Keratinocyte (primary cell): ENCODE results near the gene RNPS1. TPM values are rescaled to one million over a fixed set of nuclear protein-coding genes. Genes with fewer than 3 reads are reported as not detected.

Experiments used
- DNase-seq: peaks from one replicate; pipeline ENCODE4 v3.0.0-alpha.2; 2011; ENCODE audit warnings: low read depth, missing footprints, low spot score
- FAIRE-seq: peaks from 2 replicates; lab custom pipeline; 2011; peaks lifted over from hg19 to GRCh38; lab: Jason Lieb, UNC
- H2AFZ ChIP-seq: 2 replicates; pipeline ENCODE4 v1.6.0; 2012; ENCODE audit warnings: low read length, control low read depth, inconsistent platforms; ENCODE audit not compliant: control insufficient read depth
- H3K27ac ChIP-seq: 2 replicates; pipeline ENCODE4 v1.5.1; 2011; ENCODE audit warnings: low read length; ENCODE audit not compliant: control insufficient read depth, insufficient read depth
- H3K27me3 ChIP-seq: 3 replicates; pipeline ENCODE4 v1.6.0; 2011; ENCODE audit warnings: low read length; ENCODE audit not compliant: control insufficient read depth, insufficient read depth; ENCODE audit errors: extremely low read depth
- H3K36me3 ChIP-seq, 2 experiments: 2 replicates in 1 of 2; 3 replicates in 1 of 2; pipeline ENCODE4 v1.5.1; 2011; ENCODE audit warnings: low read length in 2 of 2, mild to moderate bottlenecking in 1 of 2; ENCODE audit not compliant: control insufficient read depth in 2 of 2, insufficient read depth in 2 of 2; ENCODE audit errors: extremely low read depth in 1 of 2
- H3K4me1 ChIP-seq: 3 replicates; pipeline ENCODE4 v1.5.1; 2011; ENCODE audit warnings: low read length; ENCODE audit not compliant: control insufficient read depth, insufficient read depth; ENCODE audit errors: extremely low read depth
- H3K4me2 ChIP-seq: 3 replicates; pipeline ENCODE4 v1.6.0; 2011; ENCODE audit warnings: low read depth, low read length; ENCODE audit not compliant: control insufficient read depth, insufficient read depth; ENCODE audit errors: extremely low read depth
- H3K4me3 ChIP-seq, 3 experiments: fragments of 200-600 bp in 1 of 3; sonication (generic) in 1 of 3; 2 replicates in 2 of 3; 3 replicates in 1 of 3; pipeline ENCODE4 v1.5.1; 2011 to 2016; ENCODE audit warnings: low read length in 3 of 3, mild to moderate bottlenecking in 3 of 3, control low read depth in 2 of 3, inconsistent platforms in 1 of 3, low read depth in 1 of 3, mixed read lengths in 1 of 3, mixed run types in 1 of 3, moderate library complexity in 1 of 3; ENCODE audit not compliant: control insufficient read depth in 2 of 3, insufficient read depth in 2 of 3; ENCODE audit errors: extremely low read depth in 1 of 3
- H3K79me2 ChIP-seq: 2 replicates; pipeline ENCODE4 v1.6.0; 2012; ENCODE audit warnings: low read length; ENCODE audit not compliant: control insufficient read depth, insufficient read depth
- H3K9ac ChIP-seq: 3 replicates; pipeline ENCODE4 v1.6.0; 2011; ENCODE audit warnings: low read length; ENCODE audit not compliant: control insufficient read depth, insufficient read depth; ENCODE audit errors: extremely low read depth
- H3K9me1 ChIP-seq: 3 replicates; pipeline ENCODE4 v1.6.0; 2011; ENCODE audit warnings: low read length; ENCODE audit not compliant: control insufficient read depth, insufficient read depth; ENCODE audit errors: extremely low read depth
- H3K9me3 ChIP-seq: 2 replicates; pipeline ENCODE4 v1.5.1; 2012; ENCODE audit warnings: low read depth, low read length; ENCODE audit not compliant: control insufficient read depth
- H4K20me1 ChIP-seq: 3 replicates; pipeline ENCODE4 v1.6.0; 2011; ENCODE audit warnings: low read length; ENCODE audit not compliant: control insufficient read depth, insufficient read depth; ENCODE audit errors: extremely low read depth
- EZH2 ChIP-seq: IDR thresholded peaks from one replicate; pipeline ENCODE4 v1.6.1; 2012; ENCODE audit warnings: inconsistent platforms, mild to moderate bottlenecking, low read length, moderate library complexity
- dilution Hi-C: fragments of 300-500 bp; cut with MboI; formaldehyde crosslinking; loops from one replicate; pipeline ENCODE4 v1.7.0; 2020; ENCODE audit warnings: low sequenced_read_pairs; ENCODE audit not compliant: extremely low pct_ligation_motif_present
- polyA plus RNA-seq, 5 experiments: library from polyadenylated mRNA; depleted of rRNA in 3 of 5; stranded (reverse) in 3 of 5; stranded (forward) in 1 of 5; unstranded in 1 of 5; fragments of >200 nt; gene quantifications; 1 replicate in 1 of 5; 2 replicates in 3 of 5; 3 replicates in 1 of 5; pipeline versions ENCODE4 v1.2.1 to v1.2.3, GENCODE V29; 2011 to 2012; ENCODE audit warnings: missing spikeins in 2 of 5, low read depth in 1 of 5, low replicate concordance in 1 of 5
- TF ChIP-seq, protein P1 (sequence below), 3 experiments: IDR thresholded peaks in 1 of 3; conservative IDR thresholded peaks in 1 of 3; optimal IDR thresholded peaks in 1 of 3; 2 replicates in 2 of 3; 3 replicates in 1 of 3; pipeline versions ENCODE3 to v1.5.1; 2011; ENCODE audit warnings: low read length in 3 of 3, mild to moderate bottlenecking in 3 of 3, moderate library complexity in 2 of 3, control low read depth in 1 of 3, inconsistent platforms in 1 of 3; ENCODE audit not compliant: insufficient read depth in 2 of 3; ENCODE audit errors: extremely low read depth in 1 of 3

RNPS1 gene
- polyA plus RNA-seq, 1 donor (not counting 4 experiments of a cell fraction or from before 2014, with no cell fraction given): 89.4 TPM

DNA sequence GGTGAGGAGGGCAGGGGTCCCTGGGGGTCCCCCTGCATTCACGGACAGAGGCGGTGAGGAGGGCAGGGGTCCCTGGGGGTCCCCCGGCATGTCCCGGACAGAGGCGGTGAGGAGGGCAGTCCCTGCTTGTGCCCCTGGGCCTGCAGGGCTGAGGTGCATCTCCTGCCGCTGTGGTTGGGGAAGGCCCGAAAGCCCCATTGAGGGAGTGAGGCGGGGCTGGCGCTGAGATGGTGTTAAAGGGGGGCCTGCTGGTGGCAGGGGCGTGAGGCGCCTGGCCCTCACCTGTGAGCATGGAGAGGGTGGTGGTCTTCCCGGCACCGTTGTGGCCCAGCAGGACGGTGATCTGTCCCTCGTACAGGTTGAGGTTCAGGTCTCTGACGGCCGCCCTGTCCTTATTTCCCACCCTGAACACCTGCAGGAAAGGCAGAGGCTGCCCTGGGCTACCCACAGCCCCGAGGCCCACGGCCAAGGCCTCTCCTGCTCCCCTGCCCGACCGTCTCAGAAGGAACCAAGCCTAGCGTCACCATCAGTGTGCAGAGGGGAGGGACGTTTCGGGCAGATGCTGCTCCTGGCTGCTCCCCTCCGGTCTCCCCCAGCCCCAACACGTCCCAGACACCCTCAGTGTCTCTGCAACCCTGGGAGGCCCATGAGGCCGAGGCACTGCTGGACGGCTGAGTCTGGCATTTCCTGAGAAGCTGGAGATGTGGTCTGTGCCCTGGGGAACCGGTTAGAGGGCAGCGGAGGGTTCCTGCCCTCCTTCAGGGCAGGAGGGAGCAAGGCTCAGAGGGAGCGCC, 31.4 kb upstream of the RNPS1 start:
- dilution Hi-C loops: no loop called here
- TF ChIP-seq, protein P1, sequence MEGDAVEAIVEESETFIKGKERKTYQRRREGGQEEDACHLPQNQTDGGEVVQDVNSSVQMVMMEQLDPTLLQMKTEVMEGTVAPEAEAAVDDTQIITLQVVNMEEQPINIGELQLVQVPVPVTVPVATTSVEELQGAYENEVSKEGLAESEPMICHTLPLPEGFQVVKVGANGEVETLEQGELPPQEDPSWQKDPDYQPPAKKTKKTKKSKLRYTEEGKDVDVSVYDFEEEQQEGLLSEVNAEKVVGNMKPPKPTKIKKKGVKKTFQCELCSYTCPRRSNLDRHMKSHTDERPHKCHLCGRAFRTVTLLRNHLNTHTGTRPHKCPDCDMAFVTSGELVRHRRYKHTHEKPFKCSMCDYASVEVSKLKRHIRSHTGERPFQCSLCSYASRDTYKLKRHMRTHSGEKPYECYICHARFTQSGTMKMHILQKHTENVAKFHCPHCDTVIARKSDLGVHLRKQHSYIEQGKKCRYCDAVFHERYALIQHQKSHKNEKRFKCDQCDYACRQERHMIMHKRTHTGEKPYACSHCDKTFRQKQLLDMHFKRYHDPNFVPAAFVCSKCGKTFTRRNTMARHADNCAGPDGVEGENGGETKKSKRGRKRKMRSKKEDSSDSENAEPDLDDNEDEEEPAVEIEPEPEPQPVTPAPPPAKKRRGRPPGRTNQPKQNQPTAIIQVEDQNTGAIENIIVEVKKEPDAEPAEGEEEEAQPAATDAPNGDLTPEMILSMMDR (optimal IDR thresholded peaks at IDR 0.05 in 1 of 3, IDR thresholded peaks at IDR 0.05 in 1 of 3, conservative IDR thresholded peaks at IDR 0.05 in 1 of 3; ENCODE audit: extremely low read depth in 1 of 3, insufficient read depth in 2 of 3, low read length in 3 of 3): no peak
- TF ChIP-seq EZH2: no peak
- Histone ChIP-seq H3K9me3 (no peaks in the 10 kb centered on the region), H3K9ac (no peak overlapping the region), H3K4me1 (no peaks in the 10 kb centered on the region), H3K9me1 (no peaks in the 10 kb centered on the region), H3K4me2 (no peak overlapping the region), H3K27me3 (peaks cover 4% of the 10 kb centered on the region), H3K27ac (no peak overlapping the region), H3K79me2 (no peaks in the 10 kb centered on the region), H3K36me3 (no peaks in the 10 kb centered on the region), H3K4me3 (no peak overlapping the region), H4K20me1 (no peaks in the 10 kb centered on the region), H2AFZ (no peak overlapping the region)
- DNase-seq (no peak), FAIRE-seq (no peak)

DNA sequence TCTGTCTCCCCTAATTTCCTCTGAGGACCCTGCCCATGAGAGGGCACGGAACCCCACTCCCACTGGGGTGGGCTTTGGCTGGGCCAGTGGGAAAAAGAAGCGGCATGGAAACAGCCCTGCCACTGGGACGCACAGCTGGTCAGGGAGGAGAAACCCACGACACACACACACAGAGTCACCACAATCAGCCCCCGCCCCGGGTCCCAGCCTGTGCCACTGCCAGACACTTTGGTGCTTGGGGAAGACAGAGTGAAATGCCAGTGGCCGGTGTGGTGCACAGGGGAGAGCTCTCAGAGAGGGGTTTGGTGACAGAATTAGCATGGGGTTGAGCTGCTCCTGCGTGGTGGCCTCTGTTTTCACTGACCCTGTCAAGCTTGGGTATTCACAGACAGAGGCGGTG, 30.7 kb upstream of the RNPS1 start:
- H3K27me3 ChIP-seq: peaks cover 4% of the 10 kb centered on the region
- FAIRE-seq: no peak

More for the DNA sequence above, 30.7 kb upstream of the RNPS1 start:
- DNase-seq: no peak
- dilution Hi-C loops: no loop called here
- TF ChIP-seq, protein P1 (optimal IDR thresholded peaks at IDR 0.05 in 1 of 3, IDR thresholded peaks at IDR 0.05 in 1 of 3, conservative IDR thresholded peaks at IDR 0.05 in 1 of 3; ENCODE audit: extremely low read depth in 1 of 3, insufficient read depth in 2 of 3, low read length in 3 of 3): no peak
- no peak for TF ChIP-seq EZH2
- H4K20me1 ChIP-seq: no peaks in the 10 kb centered on the region
- H3K4me1 ChIP-seq: no peaks in the 10 kb centered on the region
- no peak overlapping the region for H3K4me2 ChIP-seq
- H3K4me3 ChIP-seq: no peak overlapping the region
- H3K79me2 ChIP-seq: no peaks in the 10 kb centered on the region
- no peak overlapping the region for H3K9ac ChIP-seq
- no peaks in the 10 kb centered on the region for H3K36me3 ChIP-seq
- H3K27ac ChIP-seq: no peak overlapping the region
- H3K9me3 ChIP-seq: no peaks in the 10 kb centered on the region
- H3K9me1 ChIP-seq: no peaks in the 10 kb centered on the region
- H2AFZ ChIP-seq: no peak overlapping the region
